Measurements from ENCODE around the gene POU2F1. TPM values are rescaled to one million over a fixed set of nuclear protein-coding genes. Genes with fewer than 3 reads are reported as not detected.

The POU2F1 gene
- total RNA-seq, 1 experiment from 2014 or later, result 24.5 TPM

DNA sequence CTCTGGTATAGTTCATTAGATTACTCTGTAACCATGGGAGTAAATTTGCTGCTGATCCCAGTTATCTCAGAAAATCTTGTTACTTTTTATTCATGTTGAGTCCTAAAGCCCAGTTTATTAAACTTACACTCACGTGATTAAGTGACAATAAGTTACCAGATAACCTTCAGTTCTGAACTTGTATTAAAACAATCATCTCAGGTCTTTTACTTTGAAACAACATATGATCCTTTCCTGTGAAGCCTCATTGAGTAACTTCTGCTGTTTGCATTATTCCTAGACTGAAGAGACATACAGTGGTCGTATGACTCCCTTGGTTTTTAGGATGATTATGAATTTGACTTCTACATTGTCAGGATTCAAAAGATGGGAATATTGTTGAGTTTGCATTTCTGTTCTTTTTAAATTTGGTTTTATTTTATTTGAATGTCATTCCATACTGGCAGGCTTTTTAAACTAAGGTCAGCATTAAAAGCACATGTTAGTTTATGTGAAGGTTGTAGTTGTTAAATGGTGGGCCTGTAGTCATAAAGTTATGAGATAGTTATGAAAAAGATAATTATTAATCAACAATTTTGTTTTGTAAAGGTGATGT lies 179.8 kb downstream of the POU2F1 start:
- ChIA-PET CTCF (no interaction called here), POLR2A (no interaction called here), RAD21 (ENCODE audit: low non-redundant PET in 1 of 2, low total read pairs in 2 of 2, uncharacterized antibody in 2 of 2, unreplicated experiment in 2 of 2) (no interaction called here)
- Histone ChIP-seq H3K36me3 (ENCODE audit: control insufficient read depth in 1 of 2, insufficient read depth in 2 of 2, low read length in 2 of 2) (no peaks in the 10 kb centered on the region; a peak in 2 of 4 replicates), H3K9ac (ENCODE audit: low read length) (no peak overlapping the region), H3K27me3 (ENCODE audit: insufficient read depth, low read length) (no peaks in the 10 kb centered on the region), H3K9me3 (ENCODE audit: control insufficient read depth in 1 of 2, insufficient read depth in 1 of 2, low read depth in 1 of 2, low read length in 2 of 2) (no peaks in the 10 kb centered on the region), H3K4me3 (replicated peaks in 1 of 2; ENCODE audit: low read depth in 1 of 2, low read length in 2 of 2) (no peak overlapping the region), H3K4me1 (ENCODE audit: control insufficient read depth in 1 of 2, insufficient read depth in 2 of 2, low read length in 2 of 2) (peaks cover 0 to 4% of the 10 kb centered on the region in 2 experiments; a peak in 1 of 4 replicates), H3K27ac (ENCODE audit: low read depth, low read length) (no peak overlapping the region), H4K20me1 (ENCODE audit: insufficient read depth) (no peaks in the 10 kb centered on the region), H3K4me2 (ENCODE audit: low read length) (no peak overlapping the region), H3K9me2 (ENCODE audit: insufficient read depth) (no peaks in the 10 kb centered on the region), H3K79me2 (ENCODE audit: insufficient read depth, low read length) (no peaks in the 10 kb centered on the region), H2AFZ (ENCODE audit: low read depth, low read length, poor library complexity, severe bottlenecking) (no peak overlapping the region)
- no peak for ATAC-seq
- TF ChIP-seq, protein P1, sequence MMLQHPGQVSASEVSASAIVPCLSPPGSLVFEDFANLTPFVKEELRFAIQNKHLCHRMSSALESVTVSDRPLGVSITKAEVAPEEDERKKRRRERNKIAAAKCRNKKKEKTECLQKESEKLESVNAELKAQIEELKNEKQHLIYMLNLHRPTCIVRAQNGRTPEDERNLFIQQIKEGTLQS (IDR thresholded peaks at IDR 0.05), result no peak
- TF ChIP-seq, protein P2, sequence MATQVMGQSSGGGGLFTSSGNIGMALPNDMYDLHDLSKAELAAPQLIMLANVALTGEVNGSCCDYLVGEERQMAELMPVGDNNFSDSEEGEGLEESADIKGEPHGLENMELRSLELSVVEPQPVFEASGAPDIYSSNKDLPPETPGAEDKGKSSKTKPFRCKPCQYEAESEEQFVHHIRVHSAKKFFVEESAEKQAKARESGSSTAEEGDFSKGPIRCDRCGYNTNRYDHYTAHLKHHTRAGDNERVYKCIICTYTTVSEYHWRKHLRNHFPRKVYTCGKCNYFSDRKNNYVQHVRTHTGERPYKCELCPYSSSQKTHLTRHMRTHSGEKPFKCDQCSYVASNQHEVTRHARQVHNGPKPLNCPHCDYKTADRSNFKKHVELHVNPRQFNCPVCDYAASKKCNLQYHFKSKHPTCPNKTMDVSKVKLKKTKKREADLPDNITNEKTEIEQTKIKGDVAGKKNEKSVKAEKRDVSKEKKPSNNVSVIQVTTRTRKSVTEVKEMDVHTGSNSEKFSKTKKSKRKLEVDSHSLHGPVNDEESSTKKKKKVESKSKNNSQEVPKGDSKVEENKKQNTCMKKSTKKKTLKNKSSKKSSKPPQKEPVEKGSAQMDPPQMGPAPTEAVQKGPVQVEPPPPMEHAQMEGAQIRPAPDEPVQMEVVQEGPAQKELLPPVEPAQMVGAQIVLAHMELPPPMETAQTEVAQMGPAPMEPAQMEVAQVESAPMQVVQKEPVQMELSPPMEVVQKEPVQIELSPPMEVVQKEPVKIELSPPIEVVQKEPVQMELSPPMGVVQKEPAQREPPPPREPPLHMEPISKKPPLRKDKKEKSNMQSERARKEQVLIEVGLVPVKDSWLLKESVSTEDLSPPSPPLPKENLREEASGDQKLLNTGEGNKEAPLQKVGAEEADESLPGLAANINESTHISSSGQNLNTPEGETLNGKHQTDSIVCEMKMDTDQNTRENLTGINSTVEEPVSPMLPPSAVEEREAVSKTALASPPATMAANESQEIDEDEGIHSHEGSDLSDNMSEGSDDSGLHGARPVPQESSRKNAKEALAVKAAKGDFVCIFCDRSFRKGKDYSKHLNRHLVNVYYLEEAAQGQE (IDR thresholded peaks at IDR 0.05; ENCODE audit: low read depth), result no peak
- TF ChIP-seq YY1 (IDR thresholded peaks at IDR 0.05; ENCODE audit: extremely low read depth, insufficient replicate concordance, low read depth, low read length) (no peak), EGR1 (IDR thresholded peaks at IDR 0.05; ENCODE audit: low read depth) (no peak), EZH2phosphoT487 (IDR thresholded peaks at IDR 0.05; ENCODE audit: borderline replicate concordance) (no peak), SIN3A (IDR thresholded peaks at IDR 0.05; ENCODE audit: low read depth) (no peak), ZNF274 (IDR thresholded peaks at IDR 0.05; ENCODE audit: low read depth, low read length) (no peak), POLR2AphosphoS5 (IDR thresholded peaks at IDR 0.05; ENCODE audit: low read depth, low read length) (no peak), POLR2A (IDR thresholded peaks at IDR 0.05; ENCODE audit: borderline replicate concordance, extremely low read depth, insufficient read depth, insufficient read length) (no peak), ELF1 (IDR thresholded peaks at IDR 0.05; ENCODE audit: borderline replicate concordance, low read depth) (no peak), EZH2 (IDR thresholded peaks at IDR 0.05) (no peak), FOSL1 (IDR thresholded peaks at IDR 0.05; ENCODE audit: low read depth) (no peak), CEBPB (IDR thresholded peaks at IDR 0.05; ENCODE audit: low read depth) (no peak), SP1 (IDR thresholded peaks at IDR 0.05; ENCODE audit: low read depth) (no peak), SRF (IDR thresholded peaks at IDR 0.05; ENCODE audit: low read depth) (no peak)
- TF ChIP-seq, protein P3, sequence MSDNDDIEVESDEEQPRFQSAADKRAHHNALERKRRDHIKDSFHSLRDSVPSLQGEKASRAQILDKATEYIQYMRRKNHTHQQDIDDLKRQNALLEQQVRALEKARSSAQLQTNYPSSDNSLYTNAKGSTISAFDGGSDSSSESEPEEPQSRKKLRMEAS (IDR thresholded peaks at IDR 0.05), result no peak
- TF ChIP-seq, protein P4, sequence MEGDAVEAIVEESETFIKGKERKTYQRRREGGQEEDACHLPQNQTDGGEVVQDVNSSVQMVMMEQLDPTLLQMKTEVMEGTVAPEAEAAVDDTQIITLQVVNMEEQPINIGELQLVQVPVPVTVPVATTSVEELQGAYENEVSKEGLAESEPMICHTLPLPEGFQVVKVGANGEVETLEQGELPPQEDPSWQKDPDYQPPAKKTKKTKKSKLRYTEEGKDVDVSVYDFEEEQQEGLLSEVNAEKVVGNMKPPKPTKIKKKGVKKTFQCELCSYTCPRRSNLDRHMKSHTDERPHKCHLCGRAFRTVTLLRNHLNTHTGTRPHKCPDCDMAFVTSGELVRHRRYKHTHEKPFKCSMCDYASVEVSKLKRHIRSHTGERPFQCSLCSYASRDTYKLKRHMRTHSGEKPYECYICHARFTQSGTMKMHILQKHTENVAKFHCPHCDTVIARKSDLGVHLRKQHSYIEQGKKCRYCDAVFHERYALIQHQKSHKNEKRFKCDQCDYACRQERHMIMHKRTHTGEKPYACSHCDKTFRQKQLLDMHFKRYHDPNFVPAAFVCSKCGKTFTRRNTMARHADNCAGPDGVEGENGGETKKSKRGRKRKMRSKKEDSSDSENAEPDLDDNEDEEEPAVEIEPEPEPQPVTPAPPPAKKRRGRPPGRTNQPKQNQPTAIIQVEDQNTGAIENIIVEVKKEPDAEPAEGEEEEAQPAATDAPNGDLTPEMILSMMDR (IDR thresholded peaks at IDR 0.05 in 2 of 3, conservative IDR thresholded peaks at IDR 0.05 in 1 of 3; ENCODE audit: borderline replicate concordance in 1 of 3, insufficient read depth in 1 of 3, low read depth in 2 of 3, low read length in 2 of 3), result no peak
- no TSS peak for BruUV-seq (replicated peaks)
- DNase-seq (ENCODE audit: low read depth, low spot score), result no peak
- intact Hi-C loops (cut with micrococcal nuclease), result no loop called here

All from HCT116 (cell line).